CD4-positive, alpha-beta T cell treated with Interferon alpha-2 for 1 hour (primary cell): Measurements from ENCODE around the gene LDLRAP1.

Experiments used
- DNase-seq, 2 donors: peaks; one replicate each; pipeline ENCODE4 v3.0.0-alpha.2; 2020 to 2022

LDLRAP1 gene, protein sequence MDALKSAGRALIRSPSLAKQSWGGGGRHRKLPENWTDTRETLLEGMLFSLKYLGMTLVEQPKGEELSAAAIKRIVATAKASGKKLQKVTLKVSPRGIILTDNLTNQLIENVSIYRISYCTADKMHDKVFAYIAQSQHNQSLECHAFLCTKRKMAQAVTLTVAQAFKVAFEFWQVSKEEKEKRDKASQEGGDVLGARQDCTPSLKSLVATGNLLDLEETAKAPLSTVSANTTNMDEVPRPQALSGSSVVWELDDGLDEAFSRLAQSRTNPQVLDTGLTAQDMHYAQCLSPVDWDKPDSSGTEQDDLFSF

GRCh38 chr1:25543425-25544242, at the start of gene LDLRAP1:
Gene LDLRAP1 (plus strand): TSS chr1:25543606. CDS start chr1:25543699, 93 bp downstream.
- peak; percentile 48 to 73 for DNase-seq

DNA sequence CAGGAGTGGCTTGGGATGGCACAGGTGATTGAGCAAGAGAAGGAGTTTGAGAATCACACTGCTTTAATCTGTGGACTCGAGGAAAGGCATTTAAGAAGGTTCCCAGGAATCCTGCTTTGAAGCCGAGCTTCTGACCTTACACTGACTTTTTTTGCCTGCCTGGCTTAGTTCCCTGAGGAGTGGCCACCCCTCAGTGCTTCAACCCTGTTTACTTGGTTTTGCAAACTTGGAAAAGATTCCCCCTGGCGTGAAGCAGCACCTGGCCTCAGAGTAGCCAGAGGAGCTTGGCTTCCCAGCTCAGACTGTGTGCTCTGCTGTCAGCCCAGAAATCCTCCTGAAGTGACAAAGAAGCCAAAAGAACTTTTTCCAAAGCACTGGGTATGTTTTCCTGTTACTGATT, 48.5 kb upstream of the LDLRAP1 start:
- DNase-seq: no peak

DNA sequence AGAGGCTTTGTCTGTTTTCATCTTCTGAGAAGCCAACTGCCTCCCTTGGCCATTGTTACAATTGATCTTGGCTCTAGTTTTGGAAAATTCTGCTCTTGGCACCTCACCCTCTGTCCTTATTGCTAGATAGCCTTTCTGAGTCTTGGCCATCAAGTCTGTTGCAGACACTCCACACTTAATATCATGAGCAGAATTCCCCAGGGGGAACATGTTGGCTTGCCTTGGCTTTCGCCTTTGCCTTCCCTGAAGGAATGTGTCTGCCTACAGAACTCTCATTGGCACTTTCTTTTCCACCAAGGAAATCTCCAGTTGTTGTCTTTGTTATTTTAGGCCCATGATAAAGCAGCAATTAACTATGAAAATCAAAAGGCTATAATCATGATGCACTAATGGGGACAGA, 42.7 kb upstream of the LDLRAP1 start:
- no peak for DNase-seq

DNA sequence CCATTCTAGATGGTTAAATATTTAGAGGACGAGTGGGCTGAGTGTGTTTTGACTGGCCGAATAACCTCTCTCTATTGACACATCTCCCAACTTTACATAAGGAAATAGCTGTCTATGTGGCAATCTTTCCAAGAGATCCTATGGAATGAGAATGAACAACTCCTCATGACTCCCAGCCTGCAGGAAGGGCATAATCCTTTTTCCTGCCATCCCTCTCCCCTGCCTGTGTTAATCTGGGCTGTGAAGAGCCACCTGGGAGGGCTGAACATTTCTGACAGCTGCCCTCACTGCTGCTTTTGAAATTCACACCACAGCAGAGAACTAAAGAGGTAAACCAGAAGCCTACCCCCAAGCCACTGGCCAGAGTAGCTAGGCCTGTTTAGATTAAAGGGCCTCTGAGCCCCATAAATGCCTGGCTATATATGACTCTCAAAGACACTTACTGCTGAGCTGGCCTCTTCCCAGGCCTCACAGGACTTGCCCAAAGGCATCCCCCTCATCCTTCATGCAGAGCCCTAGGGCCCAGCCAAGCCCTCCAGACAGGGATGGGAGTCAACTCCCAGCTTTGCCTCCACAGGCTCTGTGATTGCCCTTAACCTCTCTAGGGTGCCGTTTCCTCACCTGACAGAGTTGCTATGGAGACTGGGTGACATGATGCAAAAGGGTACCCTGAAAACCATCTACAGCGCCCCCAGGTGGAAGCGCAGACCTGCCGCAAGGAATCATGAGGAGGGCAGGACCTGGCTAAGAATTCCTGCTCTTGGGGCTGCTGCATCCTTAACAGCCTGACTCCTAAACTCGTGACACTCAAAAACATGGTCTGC, 42.0 kb upstream of the LDLRAP1 start:
- DNase-seq: peak in 1 of 2 donors; percentile 18

DNA sequence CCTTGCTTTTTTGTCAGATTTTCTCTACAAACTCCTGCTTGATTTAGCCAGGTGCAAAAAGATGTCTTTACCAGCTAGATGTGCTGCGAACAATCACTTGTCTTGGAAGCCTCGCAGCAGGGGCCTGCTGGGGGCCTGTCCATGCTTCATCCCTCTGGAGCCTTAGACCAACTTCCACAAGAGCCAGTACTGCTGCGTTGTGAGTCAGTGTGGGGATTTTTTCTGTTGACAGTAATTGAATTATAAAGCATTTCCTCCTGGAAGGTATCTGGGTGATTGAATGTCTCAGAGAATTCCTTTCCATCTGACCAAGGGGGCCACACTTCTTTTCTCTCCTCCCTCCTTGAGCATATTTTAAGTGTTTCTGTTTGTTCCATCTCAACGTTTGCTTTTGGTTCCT, 40.4 kb upstream of the LDLRAP1 start:
- DNase-seq: no peak

DNA sequence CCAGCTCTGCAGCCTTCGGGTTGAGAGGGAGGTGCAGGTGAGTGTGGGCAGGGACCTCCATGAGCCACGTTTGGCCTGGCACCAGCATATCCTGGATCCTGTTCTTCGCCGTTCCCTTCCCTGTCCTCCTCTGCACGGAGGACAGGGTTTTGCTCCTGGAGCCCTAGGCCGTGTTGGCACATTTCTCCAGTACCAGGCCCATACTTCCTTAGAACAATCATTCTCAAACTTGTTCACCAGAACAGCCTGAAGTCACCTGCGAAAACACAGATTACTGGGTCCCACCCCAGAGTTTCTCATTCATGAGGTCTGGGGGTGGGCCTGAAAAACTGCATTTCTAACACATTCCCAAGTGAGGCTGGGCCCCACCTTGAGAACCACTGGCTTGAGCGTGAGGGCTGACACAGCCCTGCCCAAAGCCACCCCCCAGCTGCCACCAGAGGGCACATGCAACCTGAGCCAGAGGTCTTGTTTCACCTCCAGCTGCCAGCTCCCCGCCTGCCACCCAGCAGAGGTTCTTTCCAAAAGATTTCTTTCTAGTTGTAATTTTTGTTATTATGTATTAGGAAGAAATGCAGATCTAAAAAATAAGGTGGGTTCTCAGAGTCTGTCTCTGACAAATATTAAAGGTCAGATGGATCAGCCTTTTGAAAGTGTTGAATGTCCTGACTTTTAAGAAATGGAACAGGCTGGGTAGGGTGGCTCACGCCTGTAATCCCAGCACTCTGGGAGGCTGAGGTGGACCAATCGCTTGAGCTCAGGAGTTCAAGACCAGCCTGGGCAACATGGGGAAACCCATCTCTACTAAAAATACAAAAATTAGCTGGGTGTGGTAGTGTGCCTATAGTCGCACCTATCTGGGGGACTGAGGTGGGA, 39.6 kb upstream of the LDLRAP1 start:
- peak; percentile 64 to 74 for DNase-seq

- DNase-seq: no peak
These were observed 38.5 kb upstream of the LDLRAP1 start for GRCh38 chr1:25504706-25505595.

DNA sequence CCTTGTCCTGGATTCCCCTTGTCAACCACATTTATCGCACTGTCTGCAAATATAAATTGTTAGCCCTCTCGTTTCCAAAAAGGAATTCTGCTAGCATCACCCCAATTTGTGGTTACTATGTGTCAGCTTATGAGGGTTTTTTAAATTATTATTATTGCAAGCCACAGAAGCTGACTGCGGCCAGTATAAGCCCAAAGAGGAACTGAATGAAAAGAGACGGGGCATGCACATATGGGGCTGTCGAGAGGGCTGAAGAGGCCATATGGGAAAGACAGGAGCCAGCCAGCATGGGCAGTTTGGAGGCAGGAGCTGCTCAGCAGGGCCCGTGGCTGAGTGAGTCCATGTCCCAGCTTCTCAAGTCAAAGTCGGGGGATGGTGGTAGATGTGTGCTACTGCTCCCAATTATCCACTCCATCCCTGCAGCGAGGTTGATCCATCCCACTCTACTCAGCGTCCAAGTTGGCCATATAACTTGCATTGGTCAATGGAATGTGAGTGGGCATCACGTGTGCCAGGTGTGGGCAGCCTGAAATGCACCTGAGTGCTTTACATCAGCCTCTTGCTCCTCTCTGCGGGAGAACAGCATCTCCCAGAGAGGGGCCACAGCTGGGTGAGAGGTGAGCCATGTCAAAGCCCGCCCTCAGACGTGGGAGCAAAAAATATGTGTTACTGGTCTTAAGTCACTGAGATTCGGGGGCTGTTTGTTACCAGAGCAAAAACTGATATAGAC, 37.6 kb upstream of the LDLRAP1 start:
- DNase-seq: no peak

DNA sequence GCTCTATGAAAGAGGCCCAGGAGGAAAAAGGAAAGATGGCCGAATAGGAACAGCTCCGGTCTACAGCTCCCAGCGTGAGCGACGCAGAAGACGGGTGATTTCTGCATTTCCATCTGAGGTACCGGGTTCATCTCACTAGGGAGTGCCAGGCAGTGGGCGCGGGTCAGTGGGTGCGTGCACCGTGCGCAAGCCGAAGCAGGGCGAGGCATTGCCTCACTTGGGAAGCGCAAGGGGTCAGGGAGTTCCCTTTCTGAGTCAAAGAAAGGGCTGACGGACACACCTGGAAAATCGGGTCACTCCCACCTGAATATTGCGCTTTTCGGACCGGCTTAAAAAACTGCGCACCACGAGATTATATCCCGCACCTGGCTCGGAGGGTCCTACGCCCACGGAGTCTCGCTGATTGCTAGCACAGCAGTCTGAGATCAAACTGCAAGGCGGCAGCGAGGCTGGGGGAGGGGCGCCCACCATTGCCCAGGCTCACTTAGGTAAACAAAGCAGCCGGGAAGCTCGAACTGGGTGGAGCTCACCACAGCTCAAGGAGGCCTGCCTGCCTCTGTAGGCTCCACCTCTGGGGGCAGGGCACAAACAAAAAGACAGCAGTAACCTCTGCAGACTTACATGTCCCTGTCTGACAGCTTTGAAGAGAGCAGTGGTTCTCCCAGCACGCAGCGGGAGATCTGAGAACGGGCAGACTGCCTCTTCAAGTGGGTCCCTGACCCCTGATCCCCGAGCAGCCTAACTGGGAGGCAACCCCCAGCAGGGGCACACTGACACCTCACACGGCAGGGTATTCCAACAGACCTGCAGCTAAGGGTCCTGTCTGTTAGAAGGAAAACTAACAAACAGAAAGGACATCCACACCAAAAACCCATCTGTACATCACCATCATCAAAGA, 36.6 kb upstream of the LDLRAP1 start:
- peak; percentile 9 to 39 for DNase-seq

DNA sequence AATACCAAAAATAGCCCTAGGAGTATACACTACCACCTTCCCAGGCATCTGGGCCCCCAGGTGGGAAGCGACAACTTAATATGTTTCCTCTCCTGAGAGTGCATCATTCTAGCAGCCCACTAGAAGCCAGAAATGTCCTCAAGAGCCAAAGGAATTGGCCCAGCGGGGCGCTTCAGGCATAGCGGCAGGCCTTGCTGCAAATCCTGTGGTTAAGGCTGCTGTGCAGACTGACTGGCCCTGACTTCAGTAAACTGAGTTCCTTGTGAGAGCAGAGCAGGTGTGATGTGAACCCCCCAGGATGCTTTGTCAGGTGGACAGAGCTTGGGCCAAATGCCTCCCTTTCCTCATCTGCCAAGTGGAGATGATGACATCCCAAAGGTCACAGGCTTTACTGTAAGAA, 29.7 kb upstream of the LDLRAP1 start:
- no peak for DNase-seq

GRCh38 chr1:25515033-25515432, 28.4 kb upstream of the LDLRAP1 start:
- no peak for DNase-seq

DNA sequence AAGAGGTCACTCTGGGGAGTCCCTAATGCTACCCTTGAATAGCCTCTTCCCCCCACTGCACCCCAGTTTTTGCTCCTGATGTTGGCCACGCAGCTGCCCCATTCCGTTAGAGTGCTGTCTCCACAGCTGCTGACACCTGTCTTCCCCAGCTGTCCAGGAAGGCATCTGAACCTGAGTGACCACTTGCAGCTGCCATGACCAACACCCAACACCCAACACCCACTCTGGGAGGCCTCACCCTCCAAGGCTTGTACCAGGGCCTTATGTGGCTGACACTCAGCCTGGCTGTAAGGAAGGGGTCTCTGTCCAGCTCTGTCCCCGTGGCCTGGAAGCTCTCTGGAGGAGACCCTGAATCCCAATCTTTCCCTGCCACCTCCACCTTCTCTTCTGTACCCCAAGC, 26.7 kb upstream of the LDLRAP1 start:
- no peak for DNase-seq

GRCh38 chr1:25517476-25518394, 25.7 kb upstream of the LDLRAP1 start:
- DNase-seq: no peak

GRCh38 chr1:25519624-25520023, 23.8 kb upstream of the LDLRAP1 start:
- no peak for DNase-seq

- DNase-seq: peak; percentile 70 to 75
These were observed 22.9 kb upstream of the LDLRAP1 start for GRCh38 chr1:25520446-25521061.

DNA sequence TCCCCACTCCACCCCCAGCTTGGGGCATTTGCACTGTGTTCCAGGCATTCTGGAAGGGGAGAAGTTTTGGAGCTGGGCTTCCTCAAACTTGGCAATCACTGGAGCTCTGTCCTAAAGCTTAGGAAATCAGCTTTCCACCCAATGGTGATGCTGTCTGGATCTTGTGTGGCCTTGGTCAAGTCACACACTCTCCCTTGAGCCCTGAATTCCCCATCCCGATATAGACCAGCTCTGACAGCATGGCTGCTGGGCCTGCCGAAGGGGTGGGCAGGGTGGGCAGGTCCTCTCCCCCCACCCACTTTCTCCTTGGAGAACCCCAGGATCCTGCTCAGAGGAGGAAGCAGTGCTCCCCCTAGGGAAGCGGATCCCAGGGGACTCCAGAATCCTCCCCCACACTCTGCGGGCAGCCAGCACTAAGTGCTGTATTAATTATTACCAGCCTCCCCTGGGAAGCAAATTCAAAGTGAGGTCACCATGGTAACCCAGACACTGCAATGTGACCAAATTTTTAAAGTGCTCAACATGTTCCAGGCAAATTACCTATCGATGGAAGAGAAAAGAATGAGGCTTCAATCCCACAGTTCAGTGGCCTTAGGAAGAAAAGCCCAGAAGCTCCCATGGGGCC, 21.3 kb upstream of the LDLRAP1 start:
- no peak for DNase-seq

GRCh38 chr1:25523542-25523941, 19.9 kb upstream of the LDLRAP1 start:
- no peak for DNase-seq
